A204.1 (cell line): Measurements from ENCODE around the gene IL1RAP.

Experiments
- FAIRE-seq: peaks from 2 replicates; lab custom pipeline; 2012; peaks lifted over from hg19 to GRCh38; lab: Jason Lieb, UNC

IL1RAP gene

DNA sequence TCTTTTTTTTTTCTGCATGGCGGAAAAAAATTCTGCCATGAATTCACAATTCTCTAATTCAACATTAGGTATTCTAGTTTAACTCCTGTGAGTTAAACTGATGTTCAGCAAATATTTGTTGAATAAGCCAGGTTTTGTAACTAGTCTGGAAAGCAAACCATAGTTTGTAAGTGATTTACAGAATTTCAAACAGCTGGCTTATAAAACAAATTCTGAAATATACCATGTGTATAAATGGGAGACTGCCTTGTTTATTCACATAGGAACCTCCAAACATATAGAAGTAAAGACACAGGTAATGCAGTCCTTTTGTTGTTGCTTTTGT lies 101.1 kb downstream of the IL1RAP start:
- FAIRE-seq: no peak

- FAIRE-seq: no peak
Measured at GRCh38 chr3:190615607-190616006, 101.7 kb downstream of the IL1RAP start.

DNA sequence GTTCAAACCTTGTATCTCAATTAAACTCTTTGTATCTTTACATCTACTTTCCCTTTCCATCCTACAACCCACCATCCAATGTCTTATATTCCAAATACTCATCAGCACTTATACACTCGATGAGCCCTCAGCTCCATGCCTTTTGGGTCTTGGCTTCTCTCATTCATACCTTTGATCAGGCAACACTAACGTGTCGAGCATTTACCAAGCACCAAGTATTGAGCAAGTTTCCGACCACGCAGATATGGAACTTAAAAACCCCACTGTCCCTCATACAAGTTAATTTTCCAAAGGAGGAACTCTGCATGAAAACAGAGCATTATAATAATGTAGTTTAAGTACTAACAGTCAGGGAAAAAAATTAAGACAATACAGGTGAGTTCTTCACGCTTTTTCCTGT lies 102.8 kb downstream of the IL1RAP start:
- FAIRE-seq: no peak

DNA sequence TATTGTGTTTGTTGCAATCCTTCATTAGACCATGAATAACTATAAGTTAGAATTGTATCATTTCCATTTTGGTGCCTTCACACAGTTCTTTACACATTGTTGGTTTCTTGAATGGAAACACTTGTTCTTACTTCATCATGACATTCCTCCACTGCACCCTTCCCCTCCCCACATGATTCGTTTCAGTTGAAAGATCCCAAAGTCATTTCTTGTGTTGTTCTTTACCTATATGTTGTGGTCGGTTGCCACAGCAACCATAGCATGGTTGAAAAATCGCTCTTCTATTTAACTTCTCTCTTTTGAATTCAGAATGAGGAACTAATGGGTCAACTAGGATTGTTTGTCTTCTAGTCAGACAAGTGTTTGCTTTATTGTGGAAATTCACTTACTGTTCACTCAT lies 103.3 kb downstream of the IL1RAP start:
- no peak for FAIRE-seq

DNA sequence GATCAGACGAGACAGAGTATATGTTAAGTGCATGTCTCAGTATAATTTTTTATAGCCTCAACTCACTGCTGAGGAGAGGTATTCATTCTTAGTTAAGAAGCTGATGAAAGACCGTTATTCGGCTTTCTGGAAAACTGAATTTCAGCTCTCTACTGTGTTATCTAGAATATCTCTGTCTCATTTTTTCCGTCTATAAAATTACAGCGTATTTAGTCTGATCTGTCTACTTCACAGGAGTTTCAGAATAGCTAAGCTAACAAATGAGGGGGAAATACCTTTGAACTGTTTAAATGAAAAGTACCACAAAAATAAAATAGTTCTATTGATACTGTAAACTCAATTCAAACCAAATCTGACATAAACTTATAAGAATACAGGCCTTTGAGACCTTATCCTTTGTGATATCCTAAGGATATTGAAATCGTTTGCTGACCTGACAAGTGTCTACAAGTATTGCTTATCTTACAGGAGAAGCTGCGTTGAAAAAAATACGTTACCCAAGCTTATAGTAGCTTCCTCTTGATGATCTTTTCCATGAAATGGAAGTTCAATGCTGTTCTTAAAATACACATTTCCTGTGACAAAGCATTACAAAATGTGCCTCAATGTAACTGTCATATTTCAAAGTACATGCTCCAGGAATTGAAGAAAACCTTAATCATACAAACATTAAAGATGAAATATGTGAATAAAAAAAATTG lies 104.6 kb downstream of the IL1RAP start:
- FAIRE-seq: no peak

GRCh38 chr3:190619353-190619752 lies 105.5 kb downstream of the IL1RAP start:
- no peak for FAIRE-seq

- no peak for FAIRE-seq
Measured at GRCh38 chr3:190619761-190620160, 105.9 kb downstream of the IL1RAP start.

GRCh38 chr3:190620886-190621608 lies 107.2 kb downstream of the IL1RAP start:
- no peak for FAIRE-seq

DNA sequence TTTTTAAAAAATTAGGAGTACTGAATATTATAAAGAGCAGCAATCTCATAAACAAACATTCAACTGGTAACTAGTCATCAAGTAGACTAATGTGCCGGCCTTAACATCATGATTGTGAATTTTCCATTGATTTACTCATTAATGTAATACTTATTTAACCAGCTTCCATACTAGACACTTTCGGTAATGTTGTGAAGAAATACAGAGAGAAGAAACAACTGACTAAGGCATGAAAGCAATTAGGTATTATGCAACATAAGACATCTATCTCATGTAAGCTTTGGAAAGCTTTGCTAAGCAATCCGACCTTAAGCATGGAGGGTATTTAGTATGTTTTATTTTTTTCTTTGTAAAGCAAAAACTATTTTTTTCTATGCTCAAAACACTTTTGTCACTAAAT lies 108.0 kb downstream of the IL1RAP start:
- FAIRE-seq: no peak

DNA sequence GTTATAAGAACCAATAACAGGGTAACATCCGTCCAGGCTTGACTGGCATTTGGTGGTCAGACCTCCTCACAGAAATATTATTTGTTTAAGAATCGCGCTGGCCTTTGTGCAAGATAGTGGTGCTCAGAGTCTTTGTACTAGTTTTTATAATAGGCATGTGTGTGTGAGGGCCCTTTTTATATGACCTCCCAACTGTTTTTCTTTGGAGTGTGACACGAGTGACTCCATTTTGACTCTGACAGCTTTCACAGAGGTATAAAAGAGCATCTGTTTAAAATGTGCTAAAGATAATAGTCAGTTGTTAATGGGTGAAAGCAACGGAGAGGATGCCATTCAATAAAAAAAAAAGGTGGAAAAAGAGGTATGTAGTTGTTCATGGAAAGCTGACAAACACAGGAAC lies 110.4 kb downstream of the IL1RAP start:
- FAIRE-seq: no peak

- FAIRE-seq: no peak
Measured at GRCh38 chr3:190626951-190627620, 113.2 kb downstream of the IL1RAP start.

- FAIRE-seq: no peak
Measured at GRCh38 chr3:190629088-190629487, 115.2 kb downstream of the IL1RAP start.

DNA sequence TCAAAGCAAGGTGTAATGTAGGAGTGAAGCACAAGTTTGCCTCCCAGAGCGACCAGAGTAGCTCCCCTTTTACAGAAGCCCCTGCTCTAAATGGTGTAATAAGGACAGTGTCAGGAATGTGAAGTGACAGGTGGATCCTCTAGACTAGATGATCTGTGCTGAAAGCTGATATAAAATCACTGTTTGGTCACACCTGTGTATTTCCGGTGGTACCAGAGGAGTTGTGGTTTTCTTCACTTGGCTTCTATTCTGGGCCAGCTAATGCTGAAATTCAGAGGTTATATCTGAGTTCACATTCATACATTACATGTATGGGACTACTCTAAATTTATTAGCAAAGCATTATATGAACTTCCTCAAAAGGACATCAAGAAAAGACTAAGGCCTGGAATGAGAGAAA lies 117.4 kb downstream of the IL1RAP start:
- FAIRE-seq: no peak

- FAIRE-seq: no peak
Measured at GRCh38 chr3:190641564-190641963, 127.7 kb downstream of the IL1RAP start.

DNA sequence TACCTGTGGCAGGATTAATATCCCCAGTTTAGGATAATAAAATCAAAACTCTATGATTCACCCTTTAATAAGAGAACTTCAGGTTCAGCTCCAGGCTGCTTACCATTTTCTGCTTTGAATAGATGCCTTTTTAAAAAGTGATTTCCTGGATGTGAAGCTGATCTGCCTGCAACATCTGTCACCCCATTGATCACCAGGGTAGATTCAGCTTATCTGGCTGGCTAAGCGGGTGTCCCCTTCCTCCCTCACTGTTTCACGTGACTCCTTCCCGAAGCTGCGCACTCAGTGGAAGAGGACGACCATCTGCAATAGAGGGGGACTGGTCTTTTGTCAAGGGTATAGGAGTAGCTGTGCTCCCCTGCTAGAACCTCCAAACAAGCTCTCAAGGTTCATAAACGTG lies 128.1 kb downstream of the IL1RAP start:
- FAIRE-seq: no peak

DNA sequence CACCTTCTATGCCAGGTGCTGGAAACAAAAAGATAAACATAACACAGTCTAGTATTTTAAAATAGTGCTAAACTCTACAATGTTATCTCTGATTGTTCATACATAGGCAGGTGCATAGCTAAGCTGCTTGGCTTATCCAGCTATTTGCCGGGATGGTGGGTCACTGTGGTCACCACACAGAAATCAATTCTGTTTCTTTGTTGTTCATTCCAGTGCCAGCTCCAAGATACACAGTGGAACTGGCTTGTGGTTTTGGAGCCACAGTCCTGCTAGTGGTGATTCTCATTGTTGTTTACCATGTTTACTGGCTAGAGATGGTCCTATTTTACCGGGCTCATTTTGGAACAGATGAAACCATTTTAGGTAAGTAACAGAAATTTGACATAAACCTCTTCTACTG lies 130.2 kb downstream of the IL1RAP start:
- no peak for FAIRE-seq

- FAIRE-seq: no peak
Measured at GRCh38 chr3:190644766-190645165, 130.9 kb downstream of the IL1RAP start.

- no peak for FAIRE-seq
Measured at GRCh38 chr3:190645932-190646460, 132.1 kb downstream of the IL1RAP start.

- no peak for FAIRE-seq
Measured at GRCh38 chr3:190646996-190647395, 133.1 kb downstream of the IL1RAP start.

DNA sequence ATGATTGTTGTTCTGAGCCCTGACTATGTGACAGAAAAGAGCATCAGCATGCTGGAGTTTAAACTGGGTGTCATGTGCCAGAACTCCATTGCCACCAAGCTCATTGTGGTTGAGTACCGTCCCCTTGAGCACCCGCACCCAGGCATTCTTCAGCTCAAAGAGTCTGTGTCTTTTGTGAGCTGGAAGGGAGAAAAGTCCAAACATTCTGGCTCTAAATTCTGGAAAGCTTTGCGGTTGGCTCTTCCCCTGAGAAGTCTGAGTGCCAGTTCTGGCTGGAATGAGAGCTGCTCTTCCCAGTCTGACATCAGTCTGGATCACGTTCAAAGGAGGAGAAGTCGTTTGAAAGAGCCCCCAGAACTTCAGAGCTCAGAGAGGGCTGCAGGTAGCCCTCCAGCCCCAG lies 142.0 kb downstream of the IL1RAP start:
- FAIRE-seq: no peak

DNA sequence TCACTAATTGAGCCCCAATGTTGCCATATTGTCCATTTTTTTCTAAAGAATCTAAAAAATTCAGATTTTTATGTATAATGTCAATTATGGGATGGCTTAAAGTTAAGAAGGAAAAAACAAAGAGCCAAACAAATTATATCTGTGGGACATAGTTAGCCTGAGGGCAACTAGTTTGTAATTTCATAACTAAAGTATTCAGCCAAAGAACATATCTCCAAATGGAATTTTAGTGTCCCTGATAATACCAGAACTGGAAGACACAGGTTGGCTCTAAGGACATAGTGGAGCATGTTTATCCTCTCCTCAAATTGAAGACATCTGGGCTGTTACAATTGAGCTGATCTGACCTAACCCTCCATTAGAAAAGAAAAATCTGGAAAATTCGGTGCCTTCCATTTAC lies 144.2 kb downstream of the IL1RAP start:
- FAIRE-seq: no peak

DNA sequence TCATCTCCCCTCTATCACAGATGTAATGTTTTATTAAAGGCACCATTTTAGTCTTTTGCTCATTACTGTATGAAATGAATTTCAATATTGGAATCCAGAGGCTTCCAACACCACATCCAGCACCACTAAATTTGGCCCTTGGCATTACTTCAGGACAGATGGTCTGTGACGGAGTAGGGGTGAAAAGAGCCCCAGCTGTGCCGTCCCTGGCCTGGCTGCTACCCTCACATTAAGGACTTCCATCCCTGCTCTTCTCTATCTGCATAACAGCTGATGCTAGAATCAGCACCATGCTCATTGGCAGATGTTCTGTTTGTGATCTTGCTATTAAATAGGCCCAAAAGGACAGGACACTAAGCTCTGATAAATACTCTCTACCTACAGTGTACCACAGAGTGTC lies 152.9 kb downstream of the IL1RAP start:
- no peak for FAIRE-seq

- FAIRE-seq: no peak
Measured at GRCh38 chr3:190671658-190672057, 157.8 kb downstream of the IL1RAP start.
